ENCODE results near the gene ZNRF1. TPM values are rescaled to one million over a fixed set of nuclear protein-coding genes. Genes with fewer than 3 reads are reported as not detected.

ZNRF1 gene
- total RNA-seq, 1 experiment from 2014 or later, result 48.2 TPM

DNA sequence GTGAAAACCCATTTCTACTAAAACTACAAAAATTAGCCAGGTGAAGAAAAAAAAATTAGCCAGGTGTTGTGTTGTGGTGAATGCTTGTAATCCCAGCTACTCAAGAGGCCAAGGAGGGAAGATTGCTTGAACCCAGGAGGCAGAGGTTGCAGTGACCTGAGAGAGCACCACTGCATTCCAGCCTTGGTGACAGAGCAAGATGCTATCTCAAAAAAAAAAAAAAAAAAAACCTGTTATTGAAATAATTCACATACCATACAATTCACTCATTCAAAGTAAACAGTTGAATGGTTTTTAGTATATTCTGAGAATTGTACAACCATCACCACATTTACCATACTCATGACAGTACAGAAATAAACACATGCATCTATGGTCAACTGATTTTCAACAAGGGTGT is 31.0 kb downstream of the ZNRF1 start:
- peaks cover 77% of the 10 kb centered on the region for H3K79me2 ChIP-seq (ENCODE audit: insufficient read depth, low read length)
- DNase-seq (ENCODE audit: low read depth, low spot score) (no peak), ATAC-seq (peak; percentile 49)
- no peaks in the 10 kb centered on the region for H3K9me3 ChIP-seq (ENCODE audit: control insufficient read depth in 1 of 2, insufficient read depth in 1 of 2, low read depth in 1 of 2, low read length in 2 of 2)
- H3K4me1 ChIP-seq (ENCODE audit: control insufficient read depth in 1 of 2, insufficient read depth in 2 of 2, low read length in 2 of 2), result peaks cover 44 to 49% of the 10 kb centered on the region in 2 experiments
- no peak overlapping the region for H3K4me3 ChIP-seq (replicated peaks in 1 of 2; ENCODE audit: low read depth in 1 of 2, low read length in 2 of 2)
- H4K20me1 ChIP-seq (ENCODE audit: insufficient read depth), result 0 out of 2 replicates have a peak, but pooled peaks cover 4% of the 10 kb centered on the region
- H3K27me3 ChIP-seq (ENCODE audit: insufficient read depth, low read length), result no peaks in the 10 kb centered on the region
- ChIA-PET POLR2A (no interaction called here), RAD21 (ENCODE audit: low non-redundant PET in 1 of 2, low total read pairs in 2 of 2, uncharacterized antibody in 2 of 2, unreplicated experiment in 2 of 2) (no interaction called here), CTCF (no interaction called here)
- intact Hi-C loops (cut with micrococcal nuclease), result no loop called here
- H3K36me3 ChIP-seq (ENCODE audit: control insufficient read depth in 1 of 2, insufficient read depth in 2 of 2, low read length in 2 of 2), result no peaks in the 10 kb centered on the region
- no peak for TF ChIP-seq JUND (IDR thresholded peaks at IDR 0.05)
- TF ChIP-seq, protein P1, sequence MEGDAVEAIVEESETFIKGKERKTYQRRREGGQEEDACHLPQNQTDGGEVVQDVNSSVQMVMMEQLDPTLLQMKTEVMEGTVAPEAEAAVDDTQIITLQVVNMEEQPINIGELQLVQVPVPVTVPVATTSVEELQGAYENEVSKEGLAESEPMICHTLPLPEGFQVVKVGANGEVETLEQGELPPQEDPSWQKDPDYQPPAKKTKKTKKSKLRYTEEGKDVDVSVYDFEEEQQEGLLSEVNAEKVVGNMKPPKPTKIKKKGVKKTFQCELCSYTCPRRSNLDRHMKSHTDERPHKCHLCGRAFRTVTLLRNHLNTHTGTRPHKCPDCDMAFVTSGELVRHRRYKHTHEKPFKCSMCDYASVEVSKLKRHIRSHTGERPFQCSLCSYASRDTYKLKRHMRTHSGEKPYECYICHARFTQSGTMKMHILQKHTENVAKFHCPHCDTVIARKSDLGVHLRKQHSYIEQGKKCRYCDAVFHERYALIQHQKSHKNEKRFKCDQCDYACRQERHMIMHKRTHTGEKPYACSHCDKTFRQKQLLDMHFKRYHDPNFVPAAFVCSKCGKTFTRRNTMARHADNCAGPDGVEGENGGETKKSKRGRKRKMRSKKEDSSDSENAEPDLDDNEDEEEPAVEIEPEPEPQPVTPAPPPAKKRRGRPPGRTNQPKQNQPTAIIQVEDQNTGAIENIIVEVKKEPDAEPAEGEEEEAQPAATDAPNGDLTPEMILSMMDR (IDR thresholded peaks at IDR 0.05 in 2 of 3, conservative IDR thresholded peaks at IDR 0.05 in 1 of 3; ENCODE audit: borderline replicate concordance in 1 of 3, insufficient read depth in 1 of 3, low read depth in 2 of 3, low read length in 2 of 3), result no peak
- TF ChIP-seq TCF7L2 (IDR thresholded peaks at IDR 0.05; ENCODE audit: borderline replicate concordance, extremely low read depth, insufficient read depth, insufficient read length), result no peak
- H3K4me2 ChIP-seq (ENCODE audit: low read length), result peak overlapping the region; percentile 35
- no peaks in the 10 kb centered on the region for H3K9me2 ChIP-seq (ENCODE audit: insufficient read depth)
- H3K27ac ChIP-seq (ENCODE audit: low read depth, low read length), result peak overlapping the region; percentile 33; the same call in 1 of the 2 replicates
- H3K9ac ChIP-seq (ENCODE audit: low read length), result no peak overlapping the region
- BruUV-seq (replicated peaks), result no TSS peak
- no peak overlapping the region for H2AFZ ChIP-seq (ENCODE audit: low read depth, low read length, poor library complexity, severe bottlenecking)

DNA sequence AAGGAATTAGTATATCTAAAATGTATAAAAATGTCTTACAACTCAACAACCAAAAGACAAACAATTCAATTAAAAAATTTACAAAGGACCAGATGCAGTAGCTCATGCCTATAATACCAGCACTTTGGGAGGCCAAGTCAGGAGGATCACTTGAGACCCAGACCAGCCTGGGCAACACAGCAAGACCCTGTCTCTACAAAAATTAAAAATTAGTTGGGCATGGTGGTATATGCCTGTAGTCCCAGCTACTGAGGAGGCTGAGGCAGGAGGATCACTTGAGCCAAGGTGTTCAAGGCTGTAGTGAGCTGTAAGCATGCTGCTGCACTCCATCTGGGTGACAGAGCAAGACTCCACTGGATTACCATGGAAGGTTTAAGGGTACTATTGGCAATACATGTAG is 33.8 kb downstream of the ZNRF1 start:
- H4K20me1 ChIP-seq (ENCODE audit: insufficient read depth), result no peaks in the 10 kb centered on the region
- H3K4me1 ChIP-seq (ENCODE audit: control insufficient read depth in 1 of 2, insufficient read depth in 2 of 2, low read length in 2 of 2), result peaks cover 31 to 35% of the 10 kb centered on the region in 2 experiments
- H2AFZ ChIP-seq (ENCODE audit: low read depth, low read length, poor library complexity, severe bottlenecking), result no peak overlapping the region
- no peak overlapping the region for H3K27ac ChIP-seq (ENCODE audit: low read depth, low read length)
- no peaks in the 10 kb centered on the region for H3K9me2 ChIP-seq (ENCODE audit: insufficient read depth)
- ChIA-PET CTCF (no interaction called here), POLR2A (no interaction called here), RAD21 (ENCODE audit: low non-redundant PET in 1 of 2, low total read pairs in 2 of 2, uncharacterized antibody in 2 of 2, unreplicated experiment in 2 of 2) (no interaction called here)
- TF ChIP-seq EGR1 (IDR thresholded peaks at IDR 0.05; ENCODE audit: low read depth) (no peak), POLR2AphosphoS5 (IDR thresholded peaks at IDR 0.05; ENCODE audit: low read depth, low read length) (no peak), CBX3 (IDR thresholded peaks at IDR 0.05; ENCODE audit: low read depth) (no peak), FOSL1 (IDR thresholded peaks at IDR 0.05; ENCODE audit: low read depth) (no peak), CEBPB (IDR thresholded peaks at IDR 0.05; ENCODE audit: low read depth) (no peak), EZH2phosphoT487 (IDR thresholded peaks at IDR 0.05; ENCODE audit: borderline replicate concordance) (no peak), ZFX (IDR thresholded peaks at IDR 0.05) (no peak), ZNF274 (IDR thresholded peaks at IDR 0.05; ENCODE audit: low read depth, low read length) (no peak), SIN3A (IDR thresholded peaks at IDR 0.05; ENCODE audit: low read depth) (no peak), TCF7L2 (IDR thresholded peaks at IDR 0.05; ENCODE audit: borderline replicate concordance, extremely low read depth, insufficient read depth, insufficient read length) (no peak), RAD21 (IDR thresholded peaks at IDR 0.05; ENCODE audit: low read depth) (no peak), EZH2 (IDR thresholded peaks at IDR 0.05) (no peak)
- TF ChIP-seq, protein P2, sequence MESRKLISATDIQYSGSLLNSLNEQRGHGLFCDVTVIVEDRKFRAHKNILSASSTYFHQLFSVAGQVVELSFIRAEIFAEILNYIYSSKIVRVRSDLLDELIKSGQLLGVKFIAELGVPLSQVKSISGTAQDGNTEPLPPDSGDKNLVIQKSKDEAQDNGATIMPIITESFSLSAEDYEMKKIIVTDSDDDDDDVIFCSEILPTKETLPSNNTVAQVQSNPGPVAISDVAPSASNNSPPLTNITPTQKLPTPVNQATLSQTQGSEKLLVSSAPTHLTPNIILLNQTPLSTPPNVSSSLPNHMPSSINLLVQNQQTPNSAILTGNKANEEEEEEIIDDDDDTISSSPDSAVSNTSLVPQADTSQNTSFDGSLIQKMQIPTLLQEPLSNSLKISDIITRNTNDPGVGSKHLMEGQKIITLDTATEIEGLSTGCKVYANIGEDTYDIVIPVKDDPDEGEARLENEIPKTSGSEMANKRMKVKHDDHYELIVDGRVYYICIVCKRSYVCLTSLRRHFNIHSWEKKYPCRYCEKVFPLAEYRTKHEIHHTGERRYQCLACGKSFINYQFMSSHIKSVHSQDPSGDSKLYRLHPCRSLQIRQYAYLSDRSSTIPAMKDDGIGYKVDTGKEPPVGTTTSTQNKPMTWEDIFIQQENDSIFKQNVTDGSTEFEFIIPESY (IDR thresholded peaks at IDR 0.05; ENCODE audit: extremely low read depth, insufficient replicate concordance, low read length), result no peak
- TF ChIP-seq, protein P3, sequence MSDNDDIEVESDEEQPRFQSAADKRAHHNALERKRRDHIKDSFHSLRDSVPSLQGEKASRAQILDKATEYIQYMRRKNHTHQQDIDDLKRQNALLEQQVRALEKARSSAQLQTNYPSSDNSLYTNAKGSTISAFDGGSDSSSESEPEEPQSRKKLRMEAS (IDR thresholded peaks at IDR 0.05), result no peak
- intact Hi-C loops (cut with micrococcal nuclease), result no loop called here
- no peaks in the 10 kb centered on the region for H3K9me3 ChIP-seq (ENCODE audit: control insufficient read depth in 1 of 2, insufficient read depth in 1 of 2, low read depth in 1 of 2, low read length in 2 of 2)
- H3K79me2 ChIP-seq (ENCODE audit: insufficient read depth, low read length), result peaks cover 84% of the 10 kb centered on the region
- ATAC-seq, result no peak
- H3K4me2 ChIP-seq (ENCODE audit: low read length), result no peak overlapping the region
- no peak for DNase-seq (ENCODE audit: low read depth, low spot score)
- no peak overlapping the region for H3K9ac ChIP-seq (ENCODE audit: low read length)
- H3K4me3 ChIP-seq (replicated peaks in 1 of 2; ENCODE audit: low read depth in 1 of 2, low read length in 2 of 2), result no peak overlapping the region
- no TSS peak for BruUV-seq (replicated peaks)
- H3K36me3 ChIP-seq (ENCODE audit: control insufficient read depth in 1 of 2, insufficient read depth in 2 of 2, low read length in 2 of 2), result no peaks in the 10 kb centered on the region
- H3K27me3 ChIP-seq (ENCODE audit: insufficient read depth, low read length), result no peaks in the 10 kb centered on the region
